Esophagus muscularis mucosa (tissue), 4 donors: ENCODE results near the gene ARMC9. TPM values are rescaled to one million over a fixed set of nuclear protein-coding genes. Genes with fewer than 3 reads are reported as not detected.

Source experiments
- DNase-seq: peaks from one replicate; pipeline ENCODE4 v3.0.0-alpha.2; 2017; ENCODE audit errors: extremely low spot score
- H3K27ac ChIP-seq, 4 donors: fragments of 200-600 bp; sonication (generic); replicated peaks in 1 of 4; 1 replicate in 3 of 4; 2 replicates in 1 of 4; pipeline ENCODE4 v1.5.1; 2016 to 2019; ENCODE audit warnings: mild to moderate bottlenecking in 1 of 4
- H3K27me3 ChIP-seq, 4 donors: fragments of 200-600 bp; sonication (generic); one replicate each; pipeline versions ENCODE4 v1.5.1 to v1.6.0; 2016 to 2019
- H3K36me3 ChIP-seq, 4 donors: fragments of 200-600 bp; sonication (generic); one replicate each; pipeline ENCODE4 v1.5.1; 2016 to 2019
- H3K4me1 ChIP-seq, 4 donors: fragments of 200-600 bp; sonication (generic); one replicate each; pipeline ENCODE4 v1.5.1; 2016 to 2019
- H3K4me3 ChIP-seq, 4 donors: fragments of 200-600 bp; sonication (generic); 1 replicate in 2 of 4; 2 replicates in 2 of 4; pipeline ENCODE4 v1.5.1; 2016 to 2019; ENCODE audit warnings: mild to moderate bottlenecking in 4 of 4, moderate library complexity in 1 of 4
- H3K9me3 ChIP-seq, 4 donors: fragments of 200-600 bp; sonication (generic); 1 replicate in 3 of 4; 2 replicates in 1 of 4; pipeline ENCODE4 v1.5.1; 2016 to 2019
- CTCF ChIP-seq, 3 experiments: fragments of 200-600 bp in 2 of 3; fragments of 450-650 bp in 1 of 3; sonication (generic) in 2 of 3; IDR thresholded peaks; one replicate each; pipeline ENCODE4 v1.5.1; 2017 to 2019; ENCODE audit warnings: antibody characterized with exemption in 3 of 3, mild to moderate bottlenecking in 2 of 3, moderate library complexity in 1 of 3
- EP300 ChIP-seq: sonication (generic); formaldehyde crosslinking; IDR thresholded peaks from one replicate; pipeline ENCODE4 v1.6.1; 2017; ENCODE audit warnings: antibody characterized with exemption
- POLR2A ChIP-seq: fragments of 450-650 bp; IDR thresholded peaks from one replicate; pipeline ENCODE4 v1.6.1; 2017; ENCODE audit warnings: antibody characterized with exemption, moderate library complexity, mild to moderate bottlenecking, low read depth
- POLR2AphosphoS5 ChIP-seq, 2 donors: sonication (generic); formaldehyde crosslinking; IDR thresholded peaks; one replicate each; pipeline ENCODE4 v1.6.1; 2017; ENCODE audit warnings: antibody characterized with exemption in 2 of 2
- WGBS: methylation state at CpG from one replicate; pipeline ENCODE4 v1.1.5; 2018; 5-methylcytosine and 5-hydroxymethylcytosine counted together
- intact Hi-C: fragments of 100-400 bp; cut with DNase I; formaldehyde crosslinking; loops from one replicate; pipeline ENCODE4 v1.15.1; 2023
- total RNA-seq, 4 donors: library from RNA; depleted of rRNA; stranded (reverse); fragments of >200 nt; gene quantifications; one replicate each; pipeline versions ENCODE4 v1.1.0 to v1.2.1, GENCODE V29; 2016

The ARMC9 gene
- total RNA-seq, 4 donors from 2014 or later = 119 to 262 (median 152) TPM

- Histone ChIP-seq H3K4me1 (peaks cover 0 to 6% (median 0%) of the 10 kb centered on the region in 4 donors), H3K27me3 (no peaks in the 10 kb centered on the region), H3K27ac (peak overlapping the region in 1 of 4 donors; percentile 5), H3K36me3 (peaks cover 0 to 70% (median 33%) of the 10 kb centered on the region in 4 donors), H3K9me3 (no peaks in the 10 kb centered on the region), H3K4me3 (no peak overlapping the region)
- intact Hi-C loops = no loop called here
- 84% methylated on average over 14 of the region's 14 CpGs for WGBS
- DNase-seq = no peak
- TF ChIP-seq CTCF (IDR thresholded peaks at IDR 0.05) = no peak
- TF ChIP-seq EP300 = no peak
- TF ChIP-seq POLR2A = no peak
- no peak for TF ChIP-seq POLR2AphosphoS5 (IDR thresholded peaks at IDR 0.05)
These were observed 143.8 kb downstream of the ARMC9 start for GRCh38 chr2:231342061-231342711.

GRCh38 chr2:231343006-231343710 is 144.7 kb downstream of the ARMC9 start:
- Histone ChIP-seq H3K4me1 (peaks cover 1 to 3% (median 3%) of the 10 kb centered on the region in 4 donors), H3K9me3 (no peaks in the 10 kb centered on the region), H3K4me3 (no peak overlapping the region), H3K27me3 (no peaks in the 10 kb centered on the region), H3K27ac (peak overlapping the region in 1 of 4 donors; percentile 22), H3K36me3 (peaks cover 0 to 75% (median 34%) of the 10 kb centered on the region in 4 donors)
- intact Hi-C loops = no loop called here
- 92% methylated on average over 4 of the region's 4 CpGs for WGBS
- no peak for DNase-seq
- TF ChIP-seq POLR2AphosphoS5 (IDR thresholded peaks at IDR 0.05) (no peak), CTCF (IDR thresholded peaks at IDR 0.05) (no peak), EP300 (no peak), POLR2A (no peak)

GRCh38 chr2:231343988-231344387 is 145.6 kb downstream of the ARMC9 start:
- intact Hi-C loops = no loop called here
- no peak overlapping the region for H3K27ac ChIP-seq
- H3K4me1 ChIP-seq = peaks cover 3 to 11% (median 9%) of the 10 kb centered on the region in 4 donors
- H3K36me3 ChIP-seq = peaks cover 0 to 73% (median 34%) of the 10 kb centered on the region in 4 donors
- no peak overlapping the region for H3K4me3 ChIP-seq
- TF ChIP-seq POLR2AphosphoS5 (IDR thresholded peaks at IDR 0.05) (no peak), POLR2A (no peak), EP300 (no peak), CTCF (IDR thresholded peaks at IDR 0.05) (no peak)
- no peaks in the 10 kb centered on the region for H3K9me3 ChIP-seq
- no peaks in the 10 kb centered on the region for H3K27me3 ChIP-seq
- DNase-seq = no peak
- 90% methylated on average over 3 of the region's 3 CpGs for WGBS

GRCh38 chr2:231344851-231345250 is 146.4 kb downstream of the ARMC9 start:
- Histone ChIP-seq H3K4me3 (no peak overlapping the region), H3K9me3 (no peaks in the 10 kb centered on the region), H3K36me3 (peaks cover 0 to 70% (median 31%) of the 10 kb centered on the region in 4 donors), H3K27ac (no peak overlapping the region), H3K27me3 (no peaks in the 10 kb centered on the region), H3K4me1 (peaks cover 3 to 12% (median 10%) of the 10 kb centered on the region in 4 donors)
- no peak for DNase-seq
- intact Hi-C loops = no loop called here
- 90% methylated on average over 8 of the region's 8 CpGs for WGBS
- TF ChIP-seq POLR2A (no peak), CTCF (IDR thresholded peaks at IDR 0.05) (no peak), EP300 (no peak), POLR2AphosphoS5 (IDR thresholded peaks at IDR 0.05) (no peak)
